ENCODE measurements around the gene SLC4A4.

DNA sequence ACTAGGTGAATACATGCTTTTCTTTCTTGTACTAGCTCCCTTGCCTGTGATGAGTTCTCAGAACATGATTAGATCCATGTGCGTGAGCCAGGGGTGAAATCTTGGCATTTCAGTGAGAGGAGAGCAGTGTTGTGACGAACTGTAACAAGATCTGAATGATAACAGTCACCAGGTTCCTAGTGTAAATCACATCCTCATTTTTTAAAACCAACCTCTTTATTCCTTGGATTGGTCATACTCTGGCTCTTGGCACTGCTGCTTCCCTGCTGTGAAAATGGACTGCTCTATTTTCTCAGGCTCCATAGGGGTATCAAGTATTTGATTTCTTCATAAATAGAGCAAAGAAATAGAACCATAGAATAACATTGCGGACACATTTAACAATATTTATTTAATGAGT lies 206.3 kb downstream of the SLC4A4 start:
- no peak for TF ChIP-seq EP300 (IDR thresholded peaks at IDR 0.05; ENCODE audit: borderline replicate concordance)
- TF ChIP-seq USF1 (IDR thresholded peaks at IDR 0.05), result no peak
- TF ChIP-seq TCF12 (IDR thresholded peaks at IDR 0.05; ENCODE audit: low read depth), result no peak
- TF ChIP-seq CEBPB (IDR thresholded peaks at IDR 0.05), result no peak
- TF ChIP-seq CREB1 (IDR thresholded peaks at IDR 0.05; ENCODE audit: low read depth), result no peak
- no peak for TF ChIP-seq TAF1 (IDR thresholded peaks at IDR 0.05; ENCODE audit: low read depth)
